ENCODE results near the gene N4BP3.
A peak's percentile ranks its signal among the peaks of the same experiment; 100 is the strongest.
"Not testable (repeated sequence)": the region's sequence is repeated elsewhere in the genome, so short reads cannot be mapped to it uniquely, and the experiment has no call there.

Gene N4BP3

GRCh38 chr5:178122346-178122745, 9.0 kb downstream of the N4BP3 start:
- no peak for DNase-seq (ENCODE audit: low spot score)

GRCh38 chr5:178123094-178123965, 10.0 kb downstream of the N4BP3 start:
- no peak for DNase-seq (ENCODE audit: low spot score)

GRCh38 chr5:178123966-178124925, 10.9 kb downstream of the N4BP3 start:
- no peak for DNase-seq (ENCODE audit: low spot score)

- no peak for DNase-seq (ENCODE audit: low spot score)
These were observed 12.0 kb downstream of the N4BP3 start for GRCh38 chr5:178125253-178125906.

- no peak for DNase-seq (ENCODE audit: low spot score)
These were observed 13.2 kb downstream of the N4BP3 start for GRCh38 chr5:178126556-178126955.

GRCh38 chr5:178127300-178128009, 14.1 kb downstream of the N4BP3 start:
- DNase-seq (ENCODE audit: low spot score): not testable (repeated sequence)

GRCh38 chr5:178129296-178129695, 16.0 kb downstream of the N4BP3 start:
- no peak for DNase-seq (ENCODE audit: low spot score)

GRCh38 chr5:178130234-178130575, 16.9 kb downstream of the N4BP3 start:
- DNase-seq (ENCODE audit: low spot score): not testable (repeated sequence)

- peak; percentile 90 for DNase-seq (ENCODE audit: low spot score)
These were observed 17.5 kb downstream of the N4BP3 start, which contains the start of gene RMND5B for GRCh38 chr5:178130576-178131445. Gene RMND5B (plus strand): TSS chr5:178131014. CDS start chr5:178138120, 7,106 bp downstream.

GRCh38 chr5:178131446-178131996, 18.2 kb downstream of the N4BP3 start:
- DNase-seq (ENCODE audit: low spot score): no peak

- DNase-seq (ENCODE audit: low spot score): no peak
These were observed 23.7 kb downstream of the N4BP3 start for GRCh38 chr5:178136990-178137389.

GRCh38 chr5:178137991-178138390, 24.7 kb downstream of the N4BP3 start:
- no peak for DNase-seq (ENCODE audit: low spot score)

GRCh38 chr5:178141550-178141949, 28.2 kb downstream of the N4BP3 start:
- no peak for DNase-seq (ENCODE audit: low spot score)

- DNase-seq (ENCODE audit: low spot score): no peak
These were observed 29.3 kb downstream of the N4BP3 start for GRCh38 chr5:178142642-178143041.

- no peak for DNase-seq (ENCODE audit: low spot score)
These were observed 29.9 kb downstream of the N4BP3 start for GRCh38 chr5:178143246-178143645.

- DNase-seq (ENCODE audit: low spot score): no peak
These were observed 30.6 kb downstream of the N4BP3 start for GRCh38 chr5:178143901-178144300.

GRCh38 chr5:178145965-178146820, 32.9 kb downstream of the N4BP3 start:
- DNase-seq (ENCODE audit: low spot score): peak; percentile 84

GRCh38 chr5:178147406-178147805, 34.1 kb downstream of the N4BP3 start:
- DNase-seq (ENCODE audit: low spot score): no peak

GRCh38 chr5:178149199-178149932, 36.0 kb downstream of the N4BP3 start:
- DNase-seq (ENCODE audit: low spot score): no peak

Data from HuH-7 (cell line).